Left renal pelvis (tissue), 4 donors: Measurements from ENCODE around the gene KRT74. TPM values are rescaled to one million over a fixed set of nuclear protein-coding genes. Genes with fewer than 3 reads are reported as not detected.

ENCODE experiments used
- DNase-seq, 4 donors: peaks; one replicate each; pipeline ENCODE4 v3.0.0-alpha.2; 2013; ENCODE audit warnings: low read depth in 4 of 4, low spot score in 3 of 4
- polyA plus RNA-seq, 4 donors: library from polyadenylated mRNA; unstranded; fragments of 120-200 nt; gene quantifications; one replicate each; pipeline ENCODE4 v1.2.1, GENCODE V29; 2013; ENCODE audit not compliant: insufficient read length in 4 of 4

KRT74 gene
- polyA plus RNA-seq, 4 donors: not detected

GRCh38 chr12:52541709-52542108 lies 31.9 kb downstream of the KRT74 start:
- DNase-seq: no peak

- DNase-seq: no peak
Observed at GRCh38 chr12:52540531-52540930, 33.1 kb downstream of the KRT74 start.

- no peak for DNase-seq
Observed at GRCh38 chr12:52539821-52540173, 33.8 kb downstream of the KRT74 start.

GRCh38 chr12:52539083-52539820 lies 34.4 kb downstream of the KRT74 start:
- DNase-seq: peak in 2 of 4 donors; percentile 3 to 12

- DNase-seq: no peak
Observed at GRCh38 chr12:52537101-52537500, 36.5 kb downstream of the KRT74 start.

GRCh38 chr12:52535574-52535973 lies 38.1 kb downstream of the KRT74 start:
- DNase-seq: no peak

- no peak for DNase-seq
Observed at GRCh38 chr12:52534482-52534881, 39.2 kb downstream of the KRT74 start.

GRCh38 chr12:52533686-52534470 lies 39.8 kb downstream of the KRT74 start:
- DNase-seq: no peak

GRCh38 chr12:52532636-52533035 lies 41.0 kb downstream of the KRT74 start:
- no peak for DNase-seq

- DNase-seq: no peak
Observed at GRCh38 chr12:52531566-52532300, 41.9 kb downstream of the KRT74 start.

GRCh38 chr12:52530905-52531304 lies 42.7 kb downstream of the KRT74 start:
- no peak for DNase-seq

GRCh38 chr12:52530366-52530765 lies 43.3 kb downstream of the KRT74 start:
- DNase-seq: no peak

- no peak for DNase-seq
Observed at GRCh38 chr12:52529846-52530245, 43.8 kb downstream of the KRT74 start.

- no peak for DNase-seq
Observed at GRCh38 chr12:52529417-52529816, 44.2 kb downstream of the KRT74 start.

- no peak for DNase-seq
Observed at GRCh38 chr12:52528641-52529143, 45.0 kb downstream of the KRT74 start.

- DNase-seq: no peak
Observed at GRCh38 chr12:52527121-52527800, 46.4 kb downstream of the KRT74 start.

- DNase-seq: no peak
Observed at GRCh38 chr12:52526511-52526951, 47.1 kb downstream of the KRT74 start.

GRCh38 chr12:52525661-52526499 lies 47.8 kb downstream of the KRT74 start:
- no peak for DNase-seq

GRCh38 chr12:52524898-52525591 lies 48.6 kb downstream of the KRT74 start:
- DNase-seq: no peak
